DND-41 (cell line): ENCODE measurements around the gene CD300LD.

Experiments used
- CTCF ChIP-seq: IDR thresholded peaks from 2 replicates; pipeline ENCODE4 v1.5.1; 2012; ENCODE audit warnings: borderline replicate concordance, low read length, moderate library complexity, mild to moderate bottlenecking; ENCODE audit not compliant: poor library complexity, severe bottlenecking; ENCODE audit errors: extremely low read depth
- EZH2 ChIP-seq: IDR thresholded peaks from 3 replicates; pipeline ENCODE4 v1.6.1; 2012; ENCODE audit warnings: borderline replicate concordance, low read depth, mild to moderate bottlenecking, moderate library complexity, low read length, inconsistent platforms; ENCODE audit not compliant: severe bottlenecking

DNA sequence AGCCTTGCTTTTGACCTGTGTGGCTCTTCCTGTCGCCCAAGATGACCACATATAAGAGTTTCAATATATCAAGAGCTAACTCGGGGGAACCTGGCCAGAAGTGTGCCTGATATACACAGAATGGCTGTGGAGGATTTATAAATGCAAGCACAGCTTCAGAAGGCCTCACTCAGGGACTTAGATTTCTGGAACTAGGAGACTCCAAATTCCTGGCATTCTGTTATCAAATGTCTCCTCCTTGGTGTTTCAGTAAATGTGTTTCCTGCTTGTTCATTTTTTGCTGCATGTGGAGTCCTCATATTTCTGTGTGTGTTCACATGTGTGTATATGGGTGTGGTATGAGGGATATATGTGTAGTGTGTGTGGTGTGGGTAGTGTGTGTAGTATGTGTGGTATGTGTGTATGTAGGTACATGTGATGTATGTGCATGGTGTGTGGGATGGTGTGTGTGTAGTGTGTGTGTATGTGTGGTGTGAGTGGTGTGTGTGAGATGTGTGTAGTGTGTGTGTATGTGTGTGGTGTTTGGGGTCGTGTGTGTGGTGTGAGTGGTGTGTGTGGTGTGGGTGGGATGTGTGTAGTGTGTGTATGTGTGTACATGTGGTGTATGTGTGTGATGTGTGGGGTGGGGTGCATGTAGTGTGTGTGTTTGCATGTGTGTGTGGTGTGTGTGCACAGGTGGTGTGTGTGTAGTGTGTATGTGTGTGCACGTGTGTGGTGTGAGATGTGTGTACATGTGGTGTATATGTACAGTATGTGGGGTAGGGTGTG is 23.8 kb downstream of the CD300LD start:
- no peak for TF ChIP-seq EZH2
- no peak for TF ChIP-seq CTCF
